WTC11 (cell line): ENCODE measurements around the gene DMRTA1. TPM values are rescaled to one million over a fixed set of nuclear protein-coding genes. Genes with fewer than 3 reads are reported as not detected.

ENCODE experiments used
- ATAC-seq: fragments of 200-7000 bp; cut with Tn5 transposase; 2 replicates; pipeline ENCODE4 v1.10.0; 2021; ENCODE audit warnings: mild to moderate bottlenecking, moderate library complexity
- CTCF ChIA-PET: fragments of 300-600 bp; sonication (Branson Sonifier 250); formaldehyde crosslinking; loops from one replicate; lab custom pipeline; 2021; ENCODE audit warnings: antibody characterized with exemption; lab: Charles Lee
- POLR2A ChIA-PET: fragments of 350-600 bp; sonication (Branson Sonifier 250); formaldehyde crosslinking; loops from one replicate; lab custom pipeline; 2021; ENCODE audit warnings: antibody characterized with exemption; lab: Charles Lee
- DNase-seq: peaks from one replicate; pipeline ENCODE4 v3.0.0; 2021; ENCODE audit warnings: low spot score
- H3K27ac Mint-ChIP-seq: 2 replicates; pipeline ENCODE4 v1.8.0; 2021; ENCODE audit warnings: mixed read lengths
- H3K27me3 Mint-ChIP-seq: 2 replicates; pipeline ENCODE4 v1.8.0; 2021; ENCODE audit warnings: low read depth, mild to moderate bottlenecking, moderate library complexity, mixed read lengths
- H3K36me3 Mint-ChIP-seq: 2 replicates; pipeline ENCODE4 v1.8.0; 2021; ENCODE audit warnings: mixed read lengths
- H3K4me1 Mint-ChIP-seq: 2 replicates; pipeline ENCODE4 v1.8.0; 2022; ENCODE audit warnings: mixed read lengths
- H3K4me3 Mint-ChIP-seq: 2 replicates; pipeline ENCODE4 v1.8.0; 2021; ENCODE audit warnings: mild to moderate bottlenecking, moderate library complexity, mixed read lengths
- H3K9me3 Mint-ChIP-seq: 2 replicates; pipeline ENCODE4 v1.8.0; 2021; ENCODE audit warnings: mixed read lengths
- ARID4B ChIP-seq: sonication (generic); formaldehyde crosslinking; IDR thresholded peaks from 2 replicates; pipeline ENCODE4 v1.8.0; 2023; ENCODE audit warnings: missing genetic modification reagents, mild to moderate bottlenecking, borderline replicate concordance
- CTCF ChIP-seq: fragments of 200-600 bp; IDR thresholded peaks from 2 replicates; pipeline ENCODE4 v1.8.0; 2022; ENCODE audit warnings: antibody characterized with exemption
- E2F5 ChIP-seq: sonication (generic); formaldehyde crosslinking; IDR thresholded peaks from 2 replicates; pipeline ENCODE4 v1.8.1; 2022; ENCODE audit warnings: mild to moderate bottlenecking, moderate library complexity, missing genetic modification reagents
- EMX1 ChIP-seq: fragments of 250-450 bp; sonication (Bioruptor Pico); IDR thresholded peaks from 2 replicates; pipeline ENCODE4 v1.8.0; 2021; ENCODE audit warnings: mild to moderate bottlenecking
- GABPB1 ChIP-seq: sonication (generic); formaldehyde crosslinking; IDR thresholded peaks from 2 replicates; pipeline ENCODE4 v1.8.1; 2023; ENCODE audit warnings: mild to moderate bottlenecking, missing genetic modification reagents
- HMGXB4 ChIP-seq: sonication (generic); formaldehyde crosslinking; IDR thresholded peaks from 2 replicates; pipeline ENCODE4 v1.8.1; 2023; ENCODE audit warnings: mild to moderate bottlenecking, moderate library complexity, missing genetic modification reagents
- IRF2 ChIP-seq: sonication (generic); formaldehyde crosslinking; IDR thresholded peaks from 2 replicates; pipeline ENCODE4 v1.8.0; 2022; ENCODE audit warnings: low read depth, missing genetic modification reagents, borderline replicate concordance
- JUN ChIP-seq: sonication (generic); formaldehyde crosslinking; IDR thresholded peaks from 2 replicates; pipeline ENCODE4 v1.8.0; 2023; ENCODE audit warnings: mild to moderate bottlenecking, missing genetic modification reagents
- MLX ChIP-seq: sonication (generic); formaldehyde crosslinking; IDR thresholded peaks from 2 replicates; pipeline ENCODE4 v1.8.1; 2023; ENCODE audit warnings: mild to moderate bottlenecking, missing genetic modification reagents, moderate library complexity
- MXD4 ChIP-seq: fragments of 250-450 bp; sonication (Bioruptor Pico); IDR thresholded peaks from 2 replicates; pipeline ENCODE4 v1.8.0; 2021; ENCODE audit warnings: mild to moderate bottlenecking, moderate library complexity, borderline replicate concordance
- MYBL2 ChIP-seq: sonication (generic); formaldehyde crosslinking; IDR thresholded peaks from 2 replicates; pipeline ENCODE4 v1.8.1; 2023; ENCODE audit warnings: mild to moderate bottlenecking, moderate library complexity, missing genetic modification reagents
- NFYB ChIP-seq: sonication (generic); formaldehyde crosslinking; conservative IDR thresholded peaks from 2 replicates; pipeline ENCODE4 v1.8.0; 2022; ENCODE audit warnings: low read depth, missing genetic modification reagents
- OVOL2 ChIP-seq: fragments of 250-450 bp; sonication (Bioruptor Pico); IDR thresholded peaks from 2 replicates; pipeline ENCODE4 v1.9.0; 2021; ENCODE audit warnings: mild to moderate bottlenecking, borderline replicate concordance
- PRRX2 ChIP-seq: fragments of 250-450 bp; sonication (Bioruptor Pico); IDR thresholded peaks from 2 replicates; pipeline ENCODE4 v1.8.0; 2021; ENCODE audit warnings: mild to moderate bottlenecking
- RELA ChIP-seq: sonication (generic); formaldehyde crosslinking; IDR thresholded peaks from 2 replicates; pipeline ENCODE4 v1.8.1; 2022; ENCODE audit warnings: missing genetic modification reagents, mild to moderate bottlenecking, borderline replicate concordance
- SP1 ChIP-seq: sonication (generic); formaldehyde crosslinking; conservative IDR thresholded peaks from 2 replicates; pipeline ENCODE4 v1.8.1; 2022; ENCODE audit warnings: missing genetic modification reagents
- TEAD1 ChIP-seq: sonication (generic); formaldehyde crosslinking; IDR thresholded peaks from 2 replicates; pipeline ENCODE4 v1.8.0; 2022; ENCODE audit warnings: mild to moderate bottlenecking, missing genetic modification reagents
- ZBTB21 ChIP-seq: sonication (generic); formaldehyde crosslinking; IDR thresholded peaks from 2 replicates; pipeline ENCODE4 v1.8.1; 2023; ENCODE audit warnings: mild to moderate bottlenecking, missing genetic modification reagents, borderline replicate concordance
- ZNF423 ChIP-seq: fragments of 250-450 bp; sonication (Bioruptor Pico); IDR thresholded peaks from 2 replicates; pipeline ENCODE4 v2.1.2; 2022; ENCODE audit warnings: mild to moderate bottlenecking, moderate library complexity
- ZNF671 ChIP-seq: fragments of 250-450 bp; sonication (Bioruptor Pico); IDR thresholded peaks from 2 replicates; pipeline ENCODE4 v1.8.0; 2021; ENCODE audit warnings: mild to moderate bottlenecking
- total RNA-seq: library from RNA; stranded (reverse); gene quantifications from 3 replicates; pipeline ENCODE4 v1.2.3, GENCODE V29; 2021
- TF ChIP-seq, protein P1 (sequence below): fragments of 250-450 bp; sonication (Bioruptor Pico); IDR thresholded peaks from 2 replicates; pipeline ENCODE4 v1.9.0; 2021; ENCODE audit warnings: mild to moderate bottlenecking
- TF ChIP-seq, protein P2 (sequence below): sonication (generic); formaldehyde crosslinking; conservative IDR thresholded peaks from 2 replicates; pipeline ENCODE4 v1.8.1; 2022; ENCODE audit warnings: mild to moderate bottlenecking, missing genetic modification reagents

The DMRTA1 gene
- total RNA-seq, 1 experiment from 2014 or later: 2.4 TPM

DNA sequence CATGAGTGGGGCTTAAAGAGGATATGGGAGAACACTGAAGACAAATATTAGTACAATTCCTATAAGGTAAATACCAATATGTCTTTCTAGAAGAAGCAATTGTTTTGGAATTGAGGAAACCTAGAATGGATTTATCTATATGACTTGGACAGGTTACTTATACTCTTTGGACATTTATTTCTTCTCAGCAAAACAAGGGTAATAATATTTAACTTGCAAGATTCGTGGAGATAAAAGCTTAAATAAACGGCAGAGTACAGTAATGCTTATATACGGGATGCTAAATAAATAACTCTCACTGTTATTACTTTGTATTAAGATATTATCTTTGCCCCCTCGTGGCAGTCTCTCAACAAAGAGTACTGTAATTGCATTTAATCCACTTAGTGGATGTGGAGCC lies 8.6 kb downstream of the DMRTA1 start:
- no peaks in the 10 kb centered on the region for H3K27me3 Mint-ChIP-seq
- CTCF ChIA-PET: interaction anchor here (1.3 to 2.4 kb wide), 2 partner anchors 15 to 148 kb away, joined by 7 to 14 read pairs; no protein-coding TSS in a partner anchor
- no peaks in the 10 kb centered on the region for H3K4me1 Mint-ChIP-seq
- DNase-seq (no peak), ATAC-seq (no peak)
- H3K9me3 Mint-ChIP-seq: no peaks in the 10 kb centered on the region
- POLR2A ChIA-PET: no interaction called here
- TF ChIP-seq IRF2 (CRISPR knock-in tag) (no peak), MLX (CRISPR knock-in tag) (no peak), GABPB1 (CRISPR knock-in tag) (no peak), EMX1 (CRISPR knock-in tag) (no peak), E2F5 (CRISPR knock-in tag) (no peak), SP1 (no peak), NFYB (CRISPR knock-in tag) (no peak), MYBL2 (CRISPR knock-in tag) (no peak), TEAD1 (CRISPR knock-in tag) (no peak), RELA (CRISPR knock-in tag) (no peak), JUN (CRISPR knock-in tag) (no peak), PRRX2 (CRISPR knock-in tag) (no peak), ZNF423 (CRISPR knock-in tag) (no peak)
- TF ChIP-seq, protein P1, sequence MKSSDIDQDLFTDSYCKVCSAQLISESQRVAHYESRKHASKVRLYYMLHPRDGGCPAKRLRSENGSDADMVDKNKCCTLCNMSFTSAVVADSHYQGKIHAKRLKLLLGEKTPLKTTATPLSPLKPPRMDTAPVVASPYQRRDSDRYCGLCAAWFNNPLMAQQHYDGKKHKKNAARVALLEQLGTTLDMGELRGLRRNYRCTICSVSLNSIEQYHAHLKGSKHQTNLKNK (CRISPR knock-in tag): no peak
- no peak overlapping the region for H3K4me3 Mint-ChIP-seq
- H3K27ac Mint-ChIP-seq: no peak overlapping the region
- H3K36me3 Mint-ChIP-seq: no peaks in the 10 kb centered on the region

DNA sequence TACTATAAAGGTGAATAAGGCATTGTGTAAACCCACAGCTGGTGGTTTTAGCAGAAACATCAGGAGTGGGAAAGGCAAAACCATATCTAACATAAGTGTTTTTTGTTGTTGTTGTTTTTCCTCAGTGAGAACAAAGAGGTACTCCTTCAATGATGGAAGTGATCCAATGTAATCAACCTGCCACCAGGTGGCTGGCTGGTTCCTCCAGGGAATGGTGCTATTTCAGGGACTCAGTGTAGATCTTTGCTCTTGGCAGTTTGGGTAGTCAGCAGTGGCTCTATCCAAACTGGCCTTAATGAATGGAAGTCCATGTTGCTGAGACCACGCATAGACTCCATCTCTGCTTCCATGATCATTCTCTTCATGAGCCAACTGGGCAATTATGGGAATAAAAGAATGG lies 10.8 kb downstream of the DMRTA1 start:
- DNase-seq: peak; percentile 24
- ATAC-seq: peak; percentile 91
- H3K4me1 Mint-ChIP-seq: no peaks in the 10 kb centered on the region
- no peaks in the 10 kb centered on the region for H3K9me3 Mint-ChIP-seq
- TF ChIP-seq OVOL2 (CRISPR knock-in tag) (no peak), CTCF (peak; percentile 16; the same call in 1 of the 2 replicates)
- no peak overlapping the region for H3K27ac Mint-ChIP-seq
- H3K36me3 Mint-ChIP-seq: no peaks in the 10 kb centered on the region
- ChIA-PET CTCF (no interaction called here), POLR2A (no interaction called here)
- no peak overlapping the region for H3K4me3 Mint-ChIP-seq
- no peaks in the 10 kb centered on the region for H3K27me3 Mint-ChIP-seq

- no peaks in the 10 kb centered on the region for H3K4me1 Mint-ChIP-seq
- no peaks in the 10 kb centered on the region for H3K27me3 Mint-ChIP-seq
- no peak overlapping the region for H3K4me3 Mint-ChIP-seq
- ChIA-PET CTCF (no interaction called here), POLR2A (no interaction called here)
- no peak overlapping the region for H3K27ac Mint-ChIP-seq
- ATAC-seq: no peak
- H3K9me3 Mint-ChIP-seq: no peaks in the 10 kb centered on the region
- no peak for DNase-seq
- no peaks in the 10 kb centered on the region for H3K36me3 Mint-ChIP-seq
- TF ChIP-seq MXD4 (CRISPR knock-in tag) (no peak), ZNF671 (CRISPR knock-in tag) (no peak), ZBTB21 (CRISPR knock-in tag) (no peak), MLX (CRISPR knock-in tag) (no peak), HMGXB4 (CRISPR knock-in tag) (no peak), ARID4B (no peak)
- TF ChIP-seq, protein P2, sequence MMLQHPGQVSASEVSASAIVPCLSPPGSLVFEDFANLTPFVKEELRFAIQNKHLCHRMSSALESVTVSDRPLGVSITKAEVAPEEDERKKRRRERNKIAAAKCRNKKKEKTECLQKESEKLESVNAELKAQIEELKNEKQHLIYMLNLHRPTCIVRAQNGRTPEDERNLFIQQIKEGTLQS (CRISPR knock-in tag): no peak
Measured at GRCh38 chr9:22463205-22463604, 16.6 kb downstream of the DMRTA1 start.
